Ovary (tissue), 9 donors: ENCODE measurements around the gene DNAJC21. TPM values are rescaled to one million over a fixed set of nuclear protein-coding genes. Genes with fewer than 3 reads are reported as not detected.

Experiments used
- DNase-seq, 5 donors: peaks; one replicate each; pipeline ENCODE4 v3.0.0-alpha.2; 2019 to 2020
- H3K27ac ChIP-seq, 2 donors: fragments of 200-600 bp; one replicate each; pipeline versions ENCODE4 v1.5.1 to v1.8.0; 2019 to 2022
- H3K27me3 ChIP-seq: fragments of 200-600 bp; one replicate; pipeline ENCODE4 v1.8.0; 2022
- H3K36me3 ChIP-seq: fragments of 200-600 bp; sonication (generic); one replicate; pipeline ENCODE4 v1.5.1; 2019
- H3K4me1 ChIP-seq: one replicate; pipeline ENCODE4 v1.8.1; 2013; ENCODE audit warnings: mild to moderate bottlenecking, moderate library complexity; ENCODE audit not compliant: insufficient read depth
- H3K4me3 ChIP-seq: fragments of 200-600 bp; sonication (generic); one replicate; pipeline ENCODE4 v1.5.1; 2017
- H3K9me3 ChIP-seq, 2 donors: fragments of 200-600 bp in 1 of 2; sonication (generic) in 1 of 2; one replicate each; pipeline versions ENCODE4 v1.5.1 to v1.8.1; 2013 to 2019; ENCODE audit warnings: mild to moderate bottlenecking in 1 of 2, moderate library complexity in 1 of 2
- CTCF ChIP-seq, 3 donors: fragments of 450-650 bp in 2 of 3; fragments of 200-600 bp in 1 of 3; IDR thresholded peaks; one replicate each; pipeline versions ENCODE4 v1.5.1 to v1.8.0; 2016 to 2022; ENCODE audit warnings: antibody characterized with exemption in 3 of 3, mild to moderate bottlenecking in 1 of 3
- EP300 ChIP-seq: sonication (generic); formaldehyde crosslinking; IDR thresholded peaks from one replicate; pipeline ENCODE4 v1.6.1; 2017; ENCODE audit warnings: antibody characterized with exemption
- POLR2A ChIP-seq: fragments of 450-650 bp; IDR thresholded peaks from one replicate; pipeline ENCODE4 v1.6.1; 2017; ENCODE audit warnings: antibody characterized with exemption, mild to moderate bottlenecking, moderate library complexity
- WGBS, 3 donors: extraction: QIAGEN DNeasy Blood & Tissue Kit in 1 of 3; methylation state at CpG; one replicate each; pipeline versions ENCODE4 v1.1.5 to v1.1.7; 2013 to 2017; 5-methylcytosine and 5-hydroxymethylcytosine counted together
- intact Hi-C, 4 donors: fragments of 100-400 bp; cut with DNase I; formaldehyde crosslinking; loops; one replicate each; pipeline versions ENCODE4 v1.11.0 to v1.15.1; 2022 to 2023
- polyA plus RNA-seq, 2 donors: library from polyadenylated mRNA; stranded (reverse); fragments of 200-250 nt in 1 of 2; fragments of 350-450 nt in 1 of 2; fragmentation: Illumina TruSeq in 1 of 2; extraction: RNeasy Lipid Tissue Mini Kit (QIAGEN cat#74804) in 1 of 2; gene quantifications; one replicate each; pipeline ENCODE4 v1.2.3, GENCODE V29; 2013 to 2014
- total RNA-seq, 7 donors: library from RNA; depleted of rRNA in 2 of 7; stranded (reverse); fragments of >200 nt in 2 of 7; fragmentation: NEBNext Ultra II Directional in 3 of 7; extraction: Animal tissue kit (Norgen Biotek cat#: 25700) in 3 of 7; gene quantifications; one replicate each; pipeline versions ENCODE4 v1.1.0 to v1.2.4, GENCODE V29; 2016 to 2023
- donor health status: DM: no; HTN: no; CAD: no; lungs with moderate emphysema.
- donor health status: DM: no; HTN: no; CAD: no.
- donor health status: Bipolar disorder and iron deficiency.
- donor health status: DM: yes; HTN: yes; CAD: no.
- donor health status: DM: no; HTN: no; CAD: no.
- donor health status: DM: yes; HTN: yes; CAD: no.

The DNAJC21 gene
- total and polyA plus RNA-seq, 9 donors, result 19.4 to 38.7 (median 31.8) TPM

- no peak overlapping the region for H3K27ac ChIP-seq
- DNase-seq, result no peak
- 56 to 61% (median 59%) methylated on average over 5 of the region's 5 CpGs for WGBS, 3 donors
Measured at GRCh38 chr5:34957857-34958690, 28.7 kb downstream of the DNAJC21 start.

GRCh38 chr5:34959323-34959722 lies 30.0 kb downstream of the DNAJC21 start:
- H3K27me3 ChIP-seq, result no peaks in the 10 kb centered on the region
- WGBS, 3 donors, result 88 to 94% (median 90%) methylated on average over 1 of the region's 1 CpG
- no peaks in the 10 kb centered on the region for H3K4me1 ChIP-seq
- DNase-seq, result no peak
- H3K27ac ChIP-seq, result no peak overlapping the region
- H3K4me3 ChIP-seq, result no peak overlapping the region
- intact Hi-C loops, result no loop called here
- no peaks in the 10 kb centered on the region for H3K9me3 ChIP-seq
- TF ChIP-seq CTCF (IDR thresholded peaks at IDR 0.05) (no peak), EP300 (no peak), POLR2A (no peak)
- no peaks in the 10 kb centered on the region for H3K36me3 ChIP-seq

More at GRCh38 chr5:34957857-34958690, 28.7 kb downstream of the DNAJC21 start:
- Histone ChIP-seq H3K4me3 (no peak overlapping the region), H3K9me3 (no peaks in the 10 kb centered on the region), H3K36me3 (no peaks in the 10 kb centered on the region), H3K4me1 (no peaks in the 10 kb centered on the region), H3K27me3 (no peaks in the 10 kb centered on the region)
- intact Hi-C loops, result no loop called here
- TF ChIP-seq EP300, result no peak
- no peak for TF ChIP-seq CTCF (IDR thresholded peaks at IDR 0.05)
- no peak for TF ChIP-seq POLR2A

GRCh38 chr5:34967540-34967939 lies 38.2 kb downstream of the DNAJC21 start:
- 79 to 88% (median 80%) methylated on average over 4 of the region's 4 CpGs for WGBS, 3 donors
- TF ChIP-seq POLR2A, result no peak
- no peak for TF ChIP-seq EP300
- no peak for TF ChIP-seq CTCF (IDR thresholded peaks at IDR 0.05)
- DNase-seq, result no peak
- Histone ChIP-seq H3K4me1 (no peaks in the 10 kb centered on the region), H3K27ac (no peak overlapping the region), H3K4me3 (no peak overlapping the region), H3K9me3 (no peaks in the 10 kb centered on the region), H3K27me3 (no peaks in the 10 kb centered on the region), H3K36me3 (no peaks in the 10 kb centered on the region)
- intact Hi-C loops, result no loop called here

GRCh38 chr5:34968258-34968657 lies 38.9 kb downstream of the DNAJC21 start:
- Histone ChIP-seq H3K27me3 (no peaks in the 10 kb centered on the region), H3K4me1 (no peaks in the 10 kb centered on the region), H3K4me3 (no peak overlapping the region), H3K27ac (no peak overlapping the region), H3K9me3 (no peaks in the 10 kb centered on the region), H3K36me3 (no peaks in the 10 kb centered on the region)
- TF ChIP-seq POLR2A, result no peak
- no peak for TF ChIP-seq EP300
- TF ChIP-seq CTCF (IDR thresholded peaks at IDR 0.05), result no peak
- DNase-seq, result no peak
- intact Hi-C loops, result no loop called here
- WGBS, 3 donors, result 96 to 98% (median 96%) methylated on average over 2 of the region's 2 CpGs
